Sigmoid colon (tissue), 4 donors: ENCODE measurements around the gene DCAKD.

Experiments used
- CTCF ChIP-seq, 4 experiments: fragments of 450-650 bp in 3 of 4; fragments of 200-600 bp in 1 of 4; IDR thresholded peaks; one replicate each; pipeline ENCODE4 v1.5.1; 2016 to 2019; ENCODE audit warnings: antibody characterized with exemption in 4 of 4, mild to moderate bottlenecking in 3 of 4, moderate library complexity in 2 of 4
- EP300 ChIP-seq, 4 donors: sonication (generic); formaldehyde crosslinking; IDR thresholded peaks; one replicate each; pipeline ENCODE4 v1.6.1; 2017; ENCODE audit warnings: antibody characterized with exemption in 4 of 4
- POLR2A ChIP-seq, 2 donors: fragments of 450-650 bp; IDR thresholded peaks; one replicate each; pipeline ENCODE4 v1.6.1; 2016; ENCODE audit warnings: antibody characterized with exemption in 2 of 2, mild to moderate bottlenecking in 2 of 2, moderate library complexity in 2 of 2
- POLR2AphosphoS5 ChIP-seq, 4 donors: sonication (generic); formaldehyde crosslinking; IDR thresholded peaks; one replicate each; pipeline ENCODE4 v1.6.1; 2017; ENCODE audit warnings: antibody characterized with exemption in 4 of 4

DNA sequence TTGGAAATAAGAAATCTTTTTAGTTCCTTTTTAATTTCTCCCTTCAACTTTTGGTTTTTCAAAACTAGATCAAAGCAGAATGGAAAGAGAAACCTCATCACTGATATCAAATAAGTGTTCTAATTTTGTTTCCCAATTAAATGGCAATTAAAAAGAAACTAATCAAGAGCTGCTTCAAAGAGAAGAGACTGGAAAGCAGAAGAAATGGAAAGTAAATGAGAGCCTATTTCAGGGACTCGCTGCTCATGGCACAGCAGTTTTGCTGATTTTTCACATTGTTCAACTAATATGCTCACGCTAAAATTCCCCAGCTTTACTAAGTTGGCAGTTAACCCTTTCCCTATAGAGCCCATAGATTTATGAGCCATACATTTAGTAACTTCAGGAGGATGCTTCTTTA, 16.2 kb upstream of the DCAKD start:
- TF ChIP-seq CTCF (IDR thresholded peaks at IDR 0.05), result no peak
- no peak for TF ChIP-seq POLR2AphosphoS5 (IDR thresholded peaks at IDR 0.05)
- TF ChIP-seq POLR2A (IDR thresholded peaks at IDR 0.05), result no peak
- no peak for TF ChIP-seq EP300 (IDR thresholded peaks at IDR 0.05)
